Mesenchymal stem cell (in vitro differentiated cells and primary cell): ENCODE data around the gene AFG1L.

Source experiments
- DNase-seq: peaks from one replicate; pipeline ENCODE4 v3.0.0-alpha.2; 2013
- H2AFZ ChIP-seq: one replicate; pipeline ENCODE4 v1.6.1; 2013; ENCODE audit warnings: low read depth, mild to moderate bottlenecking, control low read depth, inconsistent platforms, low read length, moderate library complexity
- H2AK5ac ChIP-seq: 2 replicates; pipeline ENCODE4 v1.6.1; 2013; ENCODE audit warnings: low read length, moderate library complexity, mild to moderate bottlenecking, inconsistent platforms; ENCODE audit not compliant: severe bottlenecking
- H2BK120ac ChIP-seq: one replicate; pipeline ENCODE4 v1.6.1; 2013; ENCODE audit warnings: low read depth, mild to moderate bottlenecking, inconsistent platforms, low read length, moderate library complexity
- H2BK12ac ChIP-seq, 2 experiments: one replicate each; pipeline ENCODE4 v1.6.1; 2013; ENCODE audit warnings: inconsistent platforms in 2 of 2, low read length in 2 of 2, mild to moderate bottlenecking in 2 of 2, moderate library complexity in 2 of 2, control low read depth in 1 of 2
- H2BK15ac ChIP-seq: one replicate; pipeline ENCODE4 v1.6.1; 2013; ENCODE audit warnings: mild to moderate bottlenecking, low read depth, inconsistent platforms; ENCODE audit not compliant: poor library complexity, severe bottlenecking
- H2BK5ac ChIP-seq: 2 replicates; pipeline ENCODE4 v1.6.1; 2013; ENCODE audit warnings: low read depth, mild to moderate bottlenecking, low read length, control low read depth, inconsistent platforms; ENCODE audit not compliant: poor library complexity, severe bottlenecking
- H3K14ac ChIP-seq, 2 experiments: one replicate each; pipeline ENCODE4 v1.6.1; 2013; ENCODE audit warnings: inconsistent platforms in 2 of 2, low read length in 2 of 2, control low read depth in 1 of 2, mild to moderate bottlenecking in 1 of 2, moderate library complexity in 1 of 2
- H3K18ac ChIP-seq, 2 experiments: one replicate each; pipeline ENCODE4 v1.6.1; 2013; ENCODE audit warnings: inconsistent platforms in 2 of 2, low read length in 2 of 2, control low read depth in 1 of 2, low read depth in 1 of 2, mild to moderate bottlenecking in 1 of 2
- H3K23ac ChIP-seq, 2 experiments: one replicate each; pipeline ENCODE4 v1.6.1; 2013; ENCODE audit warnings: inconsistent platforms in 2 of 2, low read length in 2 of 2, mild to moderate bottlenecking in 2 of 2, moderate library complexity in 2 of 2, control low read depth in 1 of 2
- H3K27ac ChIP-seq: 2 replicates; pipeline ENCODE4 v1.5.1; 2013; ENCODE audit warnings: mild to moderate bottlenecking, moderate library complexity, low read length, control low read depth, inconsistent platforms; ENCODE audit not compliant: poor library complexity, severe bottlenecking
- H3K27me3 ChIP-seq, 2 experiments: 2 replicates each; pipeline versions ENCODE4 v1.6.1 to v1.7.0; 2013; ENCODE audit warnings: low read length in 2 of 2, mild to moderate bottlenecking in 2 of 2, moderate library complexity in 2 of 2, control low read depth in 1 of 2, inconsistent platforms in 1 of 2; ENCODE audit not compliant: control insufficient read depth in 1 of 2, insufficient read depth in 1 of 2
- H3K36me3 ChIP-seq, 2 experiments: 2 replicates each; pipeline versions ENCODE4 v1.6.1 to v1.7.0; 2013; ENCODE audit warnings: low read length in 2 of 2, control low read depth in 1 of 2, inconsistent platforms in 1 of 2, low read depth in 1 of 2, mild to moderate bottlenecking in 1 of 2; ENCODE audit not compliant: insufficient read depth in 2 of 2, control insufficient read depth in 1 of 2
- H3K4ac ChIP-seq, 2 experiments: one replicate each; pipeline ENCODE4 v1.6.1; 2013; ENCODE audit warnings: inconsistent platforms in 2 of 2, low read length in 2 of 2, mild to moderate bottlenecking in 2 of 2, moderate library complexity in 2 of 2, control low read depth in 1 of 2, low read depth in 1 of 2
- H3K4me1 ChIP-seq: 2 replicates; pipeline ENCODE4 v1.6.1; 2013; ENCODE audit warnings: low read depth, low read length, control low read depth; ENCODE audit not compliant: control insufficient read depth, insufficient read depth
- H3K4me2 ChIP-seq: 2 replicates; pipeline ENCODE4 v1.6.1; 2013; ENCODE audit warnings: low read length, mild to moderate bottlenecking, inconsistent platforms; ENCODE audit not compliant: poor library complexity, severe bottlenecking
- H3K4me3 ChIP-seq, 2 experiments: 2 replicates each; pipeline versions ENCODE4 v1.5.1 to v1.7.0; 2013; ENCODE audit warnings: low read length in 2 of 2, mild to moderate bottlenecking in 2 of 2, control low read depth in 1 of 2, low read depth in 1 of 2; ENCODE audit not compliant: insufficient read depth in 1 of 2
- H3K79me1 ChIP-seq: replicated peaks from 2 replicates; pipeline ENCODE4 v1.6.1; 2013; ENCODE audit warnings: mild to moderate bottlenecking, control low read depth, low read length, inconsistent platforms; ENCODE audit not compliant: poor library complexity, severe bottlenecking
- H3K9ac ChIP-seq: 2 replicates; pipeline ENCODE4 v1.7.0; 2013; ENCODE audit warnings: mild to moderate bottlenecking, low read length, moderate library complexity
- H3K9me3 ChIP-seq: 2 replicates; pipeline ENCODE4 v1.7.0; 2013; ENCODE audit warnings: mild to moderate bottlenecking, low read length; ENCODE audit not compliant: control insufficient read depth
- H4K8ac ChIP-seq: one replicate; pipeline ENCODE4 v1.6.1; 2013; ENCODE audit warnings: inconsistent platforms, mild to moderate bottlenecking, low read length, moderate library complexity
- H4K91ac ChIP-seq: one replicate; pipeline ENCODE4 v1.6.1; 2013; ENCODE audit warnings: mild to moderate bottlenecking, low read length, inconsistent platforms
- WGBS: methylation state at CpG from one replicate; pipeline ENCODE4 v1.1.7; 2013; ENCODE audit warnings: mixed read lengths; 5-methylcytosine and 5-hydroxymethylcytosine counted together

The AFG1L gene

GRCh38 chr6:108260126-108260808, 34.6 kb upstream of the AFG1L start:
- Histone ChIP-seq H3K4me3 (peak overlapping the region; percentile 89 to 93), H3K23ac (peak overlapping the region in 1 of 2 experiments; percentile 99), H3K36me3 (peaks cover 2 to 12% of the 10 kb centered on the region in 2 experiments), H2AFZ (peak overlapping the region; percentile 89), H3K4ac (peak overlapping the region; percentile 46 to 97), H2BK12ac (peak overlapping the region in 1 of 2 experiments; percentile 79), H2BK15ac (peak overlapping the region; percentile 93), H3K9me3 (no peaks in the 10 kb centered on the region), H4K8ac (peak overlapping the region; percentile 75), H3K14ac (peak overlapping the region in 1 of 2 experiments; percentile 97), H3K18ac (peak overlapping the region; percentile 80 to 95), H3K4me2 (peak overlapping the region; percentile 95), H2BK5ac (peak overlapping the region; percentile 2), H2AK5ac (no peak overlapping the region), H3K27ac (peak overlapping the region; percentile 66), H3K4me1 (peaks cover 9% of the 10 kb centered on the region), H3K27me3 (no peaks in the 10 kb centered on the region), H3K9ac (peak overlapping the region; percentile 94), H4K91ac (peak overlapping the region; percentile 64), H3K79me1 (peaks cover 2% of the 10 kb centered on the region), H2BK120ac (peak overlapping the region; percentile 77)
- 2% methylated on average over 27 of the region's 29 CpGs for WGBS
- DNase-seq: peak; percentile 71

GRCh38 chr6:108260809-108261569, 33.9 kb upstream of the AFG1L start, which contains the start of gene SNX3:
Gene SNX3, minus strand, starts transcription at chr6:108261040. Its CDS starts 119 bp downstream, at chr6:108260921.
- under 1% methylated on average over 82 of the region's 83 CpGs for WGBS

DNA sequence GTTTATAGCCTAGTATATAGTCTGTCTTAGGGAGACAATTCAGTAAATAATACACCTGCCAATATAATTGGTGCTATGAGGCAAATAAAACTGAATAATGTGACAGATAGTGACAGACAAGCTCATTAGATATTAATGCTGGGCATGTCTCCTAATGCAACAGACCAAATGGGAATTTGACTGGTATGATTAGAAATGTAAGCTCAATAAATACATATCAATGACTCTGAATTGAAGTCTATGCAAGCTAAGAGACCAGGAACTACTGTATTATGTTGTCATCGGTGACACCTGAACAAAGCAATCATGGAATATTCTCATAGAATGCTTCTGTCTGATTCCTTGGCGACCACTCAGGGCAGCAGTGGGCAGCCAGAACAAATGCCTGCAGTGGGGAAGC, 31.5 kb upstream of the AFG1L start:
- Histone ChIP-seq H2BK120ac (no peak overlapping the region), H3K79me1 (no peaks in the 10 kb centered on the region)
- WGBS: 100% methylated on average over 2 of the region's 2 CpGs

More at GRCh38 chr6:108260809-108261569, 33.9 kb upstream of the AFG1L start, which contains the start of gene SNX3:
- Histone ChIP-seq H3K27me3 (no peaks in the 10 kb centered on the region), H3K18ac (peak within 1 kb of the TSS; percentile 80 to 95), H3K4me1 (peaks cover 8% of the 10 kb centered on the region), H2AK5ac (no peak within 1 kb of the TSS), H2BK15ac (peak within 1 kb of the TSS; percentile 93), H3K27ac (peak within 1 kb of the TSS; percentile 80), H2BK12ac (peak within 1 kb of the TSS; percentile 33 to 79), H2BK120ac (peak within 1 kb of the TSS; percentile 77), H2BK5ac (peak within 1 kb of the TSS; percentile 3), H3K4ac (peak within 1 kb of the TSS; percentile 46 to 97), H3K9me3 (no peaks in the 10 kb centered on the region), H3K14ac (peak within 1 kb of the TSS in 1 of 2 experiments; percentile 97), H3K36me3 (peaks cover 0 to 7% of the 10 kb centered on the region in 2 experiments), H2AFZ (peak within 1 kb of the TSS; percentile 89), H3K23ac (peak within 1 kb of the TSS in 1 of 2 experiments; percentile 99), H3K4me3 (peak within 1 kb of the TSS; percentile 89 to 93), H3K9ac (peak within 1 kb of the TSS; percentile 94), H3K4me2 (peak within 1 kb of the TSS; percentile 95), H4K91ac (peak within 1 kb of the TSS; percentile 64), H4K8ac (peak within 1 kb of the TSS; percentile 91), H3K79me1 (peaks cover 2% of the 10 kb centered on the region)
- DNase-seq: peak; percentile 98

DNA sequence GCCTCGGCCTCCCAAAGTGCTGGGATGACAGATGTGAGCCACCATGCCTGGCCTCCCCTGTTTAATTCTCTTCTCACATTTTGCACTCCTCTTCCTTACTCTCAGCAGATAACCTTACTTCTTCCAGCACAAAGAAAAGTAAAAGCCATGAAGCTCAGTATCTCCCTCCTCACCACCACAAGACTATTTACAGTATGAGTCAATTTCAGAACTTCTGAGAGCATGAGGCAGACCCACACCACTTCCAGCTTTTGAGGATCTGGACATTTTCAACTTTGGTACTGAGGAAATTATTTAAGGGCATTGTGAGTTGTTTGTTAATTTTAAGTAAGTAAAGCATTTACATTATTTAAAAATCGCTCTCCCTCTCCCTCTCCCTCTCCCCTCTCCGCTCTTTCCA, 26.0 kb upstream of the AFG1L start:
- Histone ChIP-seq H3K18ac (no peak overlapping the region), H3K9me3 (no peaks in the 10 kb centered on the region), H3K27ac (no peak overlapping the region), H3K27me3 (no peaks in the 10 kb centered on the region), H3K4me3 (no peak overlapping the region), H3K14ac (no peak overlapping the region), H3K79me1 (no peaks in the 10 kb centered on the region), H2BK120ac (no peak overlapping the region), H2AFZ (no peak overlapping the region), H2BK12ac (no peak overlapping the region), H3K9ac (no peak overlapping the region), H3K23ac (no peak overlapping the region), H2BK5ac (no peak overlapping the region), H4K8ac (no peak overlapping the region), H2AK5ac (no peak overlapping the region), H2BK15ac (no peak overlapping the region), H3K4ac (no peak overlapping the region), H3K4me1 (no peaks in the 10 kb centered on the region), H3K4me2 (no peak overlapping the region), H3K36me3 (no peaks in the 10 kb centered on the region), H4K91ac (no peak overlapping the region)
- WGBS: 98% methylated on average over 3 of the region's 3 CpGs
- no peak for DNase-seq

More for the DNA sequence above, 31.5 kb upstream of the AFG1L start:
- H3K4me2 ChIP-seq: no peak overlapping the region
- no peak overlapping the region for H3K4ac ChIP-seq
- H3K9ac ChIP-seq: no peak overlapping the region
- H3K27me3 ChIP-seq: no peaks in the 10 kb centered on the region
- H2AFZ ChIP-seq: no peak overlapping the region
- H3K23ac ChIP-seq: no peak overlapping the region
- H2BK15ac ChIP-seq: no peak overlapping the region
- H2BK5ac ChIP-seq: no peak overlapping the region
- peaks cover 8% of the 10 kb centered on the region for H3K4me1 ChIP-seq
- H2AK5ac ChIP-seq: no peak overlapping the region
- no peak overlapping the region for H3K4me3 ChIP-seq
- no peaks in the 10 kb centered on the region for H3K9me3 ChIP-seq
- H3K14ac ChIP-seq: no peak overlapping the region
- no peaks in the 10 kb centered on the region for H3K36me3 ChIP-seq
- H4K8ac ChIP-seq: no peak overlapping the region
- no peak for DNase-seq
- H4K91ac ChIP-seq: no peak overlapping the region
- no peak overlapping the region for H3K18ac ChIP-seq
- H3K27ac ChIP-seq: no peak overlapping the region
- H2BK12ac ChIP-seq: no peak overlapping the region
